Measurements from ENCODE around the gene CASP7.

CASP7 gene

GRCh38 chr10:113713640-113713982 lies 33.9 kb downstream of the CASP7 start:
- FAIRE-seq, result no peak

- no peak for FAIRE-seq
Observed at GRCh38 chr10:113716109-113716910, 36.6 kb downstream of the CASP7 start.

GRCh38 chr10:113718969-113719822 lies 39.5 kb downstream of the CASP7 start:
- FAIRE-seq, result no peak

DNA sequence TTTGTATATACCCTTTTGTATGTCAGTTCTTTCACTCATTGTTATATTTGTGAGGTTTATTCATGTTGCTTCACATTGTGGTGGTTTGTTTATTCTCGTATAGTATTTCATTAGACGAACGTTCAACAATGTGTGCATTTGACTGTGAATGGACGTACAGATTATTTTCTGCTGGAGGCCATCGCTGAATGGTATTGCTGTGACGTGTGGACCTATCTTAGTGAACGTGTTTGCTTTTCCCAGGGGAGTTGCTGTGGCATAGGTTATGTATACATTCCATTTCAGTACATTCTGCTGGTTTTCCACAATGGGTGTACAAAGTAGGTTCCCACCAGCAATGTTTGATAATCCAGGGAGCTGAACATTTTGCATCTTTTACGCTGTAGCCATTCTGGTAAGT lies 40.7 kb downstream of the CASP7 start:
- FAIRE-seq, result no peak

DNA sequence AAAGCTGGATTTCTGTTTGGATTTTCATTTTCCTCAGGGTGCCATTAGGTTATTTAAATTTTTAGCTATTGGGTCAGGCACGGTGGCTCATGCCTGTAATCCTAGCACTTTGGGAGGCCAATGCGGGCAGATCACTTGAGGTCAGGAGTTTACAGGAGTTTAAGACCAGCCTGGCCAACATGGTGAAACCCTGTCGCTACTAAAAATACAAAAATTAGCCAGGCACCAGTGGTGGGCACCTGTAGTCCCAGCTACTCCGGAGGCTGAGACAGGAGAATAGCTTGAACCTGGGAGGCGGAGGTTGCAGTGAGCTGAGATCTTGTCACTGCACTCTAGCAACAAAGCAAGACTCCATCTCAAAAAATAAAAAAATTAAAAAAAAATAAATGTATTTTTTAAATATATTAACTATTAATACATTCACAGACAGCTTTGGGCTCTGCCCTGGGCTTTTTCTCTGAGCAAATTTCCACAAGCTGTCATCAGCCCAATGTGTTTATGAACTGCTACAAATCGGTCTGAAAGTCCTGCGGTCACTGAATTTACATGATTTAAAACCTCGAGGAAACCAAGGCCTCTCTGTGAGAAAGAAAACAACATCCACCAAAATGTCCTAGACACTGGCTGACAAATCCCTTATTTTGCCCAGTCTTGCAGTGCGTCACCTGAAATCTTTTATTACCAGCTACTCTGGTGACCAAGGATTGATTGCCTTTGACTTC lies 52.6 kb downstream of the CASP7 start:
- no peak for FAIRE-seq

DNA sequence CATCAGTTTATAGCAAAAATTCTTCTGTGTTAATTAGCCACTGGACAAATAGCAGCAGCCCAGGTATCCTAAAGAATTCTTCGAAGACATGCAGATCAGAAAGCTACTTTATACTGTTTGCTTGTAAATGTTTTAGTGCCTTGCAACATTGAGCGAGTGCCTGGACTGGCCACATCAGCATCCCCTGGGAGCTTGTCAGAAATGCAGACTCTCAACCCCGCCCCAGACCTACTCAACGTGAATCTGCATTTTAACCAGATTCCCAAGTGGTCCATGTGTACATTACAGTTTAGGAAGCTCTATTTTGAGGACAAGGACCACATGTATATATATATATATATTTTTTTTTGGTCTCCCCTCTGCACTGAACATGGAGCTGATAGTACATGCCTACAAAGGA lies 53.3 kb downstream of the CASP7 start:
- no peak for FAIRE-seq

DNA sequence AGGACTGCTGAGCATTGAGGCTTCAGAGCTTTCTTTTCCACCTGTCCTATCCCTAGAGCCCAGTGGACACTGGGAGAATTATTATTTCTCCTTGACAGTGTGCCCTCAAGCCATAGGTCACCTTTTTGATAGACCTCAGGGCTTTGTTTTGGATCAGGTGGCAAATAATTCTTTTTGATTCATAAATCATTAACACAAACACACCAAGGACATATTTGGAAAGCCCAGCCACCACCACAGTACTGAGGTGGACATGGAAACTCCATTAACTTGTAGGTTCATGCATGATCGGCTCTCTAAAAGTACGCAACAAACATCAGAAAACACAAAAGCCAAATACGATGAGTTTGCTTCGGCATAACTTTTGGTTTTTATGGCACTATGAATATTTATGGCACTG lies 53.9 kb downstream of the CASP7 start:
- FAIRE-seq, result no peak

DNA sequence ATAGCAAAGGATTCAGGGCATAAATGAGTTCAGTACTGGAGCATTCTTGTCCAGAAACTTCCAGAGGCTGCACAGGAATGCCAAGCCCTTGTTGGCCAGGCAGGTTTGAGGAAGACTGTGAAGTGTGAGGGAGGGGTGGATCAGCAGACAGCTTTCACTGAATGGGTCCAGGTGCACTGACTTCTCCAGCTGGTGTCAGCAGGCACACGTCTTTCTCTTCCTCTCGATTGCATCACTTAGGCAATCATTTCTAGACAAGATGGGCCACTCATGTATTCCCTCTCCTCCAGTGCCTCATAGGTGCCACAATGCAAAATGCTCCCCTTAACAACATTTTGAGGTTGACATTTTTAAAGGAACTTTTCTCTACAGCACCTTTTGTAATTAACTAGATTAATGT lies 56.2 kb downstream of the CASP7 start:
- FAIRE-seq, result no peak

DNA sequence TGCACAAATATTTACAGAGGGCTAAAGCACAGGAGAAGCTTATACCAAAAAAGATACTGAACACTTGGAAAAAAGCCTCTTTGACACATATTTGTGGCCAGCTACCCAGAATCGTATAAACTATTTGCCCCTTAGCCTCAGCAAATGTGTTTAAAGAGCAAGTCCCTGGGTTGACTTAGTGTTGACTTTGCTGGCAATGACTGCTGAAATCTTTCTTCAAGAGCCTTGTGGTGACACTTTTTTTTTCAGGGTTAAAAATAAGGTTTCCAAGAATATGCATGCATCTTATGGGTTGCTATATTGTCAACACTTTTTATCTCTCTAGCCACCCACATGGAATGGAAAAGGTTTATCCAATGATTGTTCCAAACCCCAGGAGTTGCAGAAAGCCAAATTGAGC lies 56.9 kb downstream of the CASP7 start:
- FAIRE-seq, result no peak

GRCh38 chr10:113739031-113739430 lies 59.3 kb downstream of the CASP7 start:
- no peak for FAIRE-seq

GRCh38 chr10:113739577-113739976 lies 59.9 kb downstream of the CASP7 start:
- no peak for FAIRE-seq

DNA sequence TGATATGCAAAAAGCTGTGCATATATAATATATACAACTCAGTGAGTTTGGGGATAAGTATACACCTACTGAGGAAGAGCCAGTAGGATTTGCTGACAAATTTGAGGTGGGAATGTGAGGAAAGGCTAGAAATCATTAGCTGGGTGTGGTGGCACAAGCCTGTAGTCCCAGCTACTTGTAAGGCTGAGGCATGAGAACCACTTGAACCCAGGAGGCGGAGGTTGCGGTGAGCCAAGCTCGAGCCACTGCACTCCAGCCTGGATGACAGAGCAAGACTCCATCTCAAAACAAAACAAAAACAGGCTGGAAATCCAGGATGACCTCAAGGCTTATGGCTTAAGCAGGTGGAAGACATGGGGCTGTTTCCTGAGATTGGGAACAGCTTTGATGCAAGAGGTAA lies 61.1 kb downstream of the CASP7 start:
- FAIRE-seq, result no peak

- FAIRE-seq, result no peak
Observed at GRCh38 chr10:113742466-113742865, 62.8 kb downstream of the CASP7 start.

DNA sequence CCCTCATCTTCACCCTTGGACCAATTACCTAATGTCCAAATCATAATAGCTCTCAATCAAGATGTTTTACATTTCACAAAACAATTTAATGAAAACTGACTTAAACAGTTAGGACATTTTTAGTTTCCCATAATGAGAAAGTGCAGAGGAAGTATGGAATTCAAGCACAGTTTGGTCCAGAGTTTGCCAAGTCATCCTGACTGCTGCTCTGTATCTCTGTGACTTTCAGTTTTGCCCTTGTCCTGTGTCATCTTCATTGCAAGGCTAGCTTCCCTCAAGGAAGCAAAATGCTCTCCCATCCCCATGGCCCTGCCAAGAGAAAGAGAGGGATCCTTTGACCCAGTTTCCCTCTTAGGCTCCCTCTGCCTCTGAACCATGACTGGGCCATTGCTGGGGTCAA lies 63.9 kb downstream of the CASP7 start:
- FAIRE-seq, result no peak

DNA sequence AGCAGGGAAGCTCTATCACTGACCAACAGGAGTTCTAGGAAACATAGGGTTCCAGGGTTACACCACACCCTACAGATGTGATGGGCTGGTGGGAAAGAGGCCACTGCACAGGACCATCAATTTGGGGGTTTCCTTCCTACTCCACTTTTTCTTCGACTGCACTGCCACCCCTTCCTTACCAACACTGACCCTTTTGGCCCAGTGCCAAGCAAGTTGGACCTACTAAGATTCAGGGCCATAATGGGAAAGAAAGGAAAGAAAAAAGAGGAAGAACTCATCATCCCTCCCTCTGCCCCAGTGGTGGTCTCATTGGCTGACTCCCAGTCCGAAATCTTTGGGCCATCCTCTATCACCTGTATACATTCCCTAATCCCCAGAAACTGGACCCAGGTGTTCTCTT lies 65.7 kb downstream of the CASP7 start:
- no peak for FAIRE-seq

DNA sequence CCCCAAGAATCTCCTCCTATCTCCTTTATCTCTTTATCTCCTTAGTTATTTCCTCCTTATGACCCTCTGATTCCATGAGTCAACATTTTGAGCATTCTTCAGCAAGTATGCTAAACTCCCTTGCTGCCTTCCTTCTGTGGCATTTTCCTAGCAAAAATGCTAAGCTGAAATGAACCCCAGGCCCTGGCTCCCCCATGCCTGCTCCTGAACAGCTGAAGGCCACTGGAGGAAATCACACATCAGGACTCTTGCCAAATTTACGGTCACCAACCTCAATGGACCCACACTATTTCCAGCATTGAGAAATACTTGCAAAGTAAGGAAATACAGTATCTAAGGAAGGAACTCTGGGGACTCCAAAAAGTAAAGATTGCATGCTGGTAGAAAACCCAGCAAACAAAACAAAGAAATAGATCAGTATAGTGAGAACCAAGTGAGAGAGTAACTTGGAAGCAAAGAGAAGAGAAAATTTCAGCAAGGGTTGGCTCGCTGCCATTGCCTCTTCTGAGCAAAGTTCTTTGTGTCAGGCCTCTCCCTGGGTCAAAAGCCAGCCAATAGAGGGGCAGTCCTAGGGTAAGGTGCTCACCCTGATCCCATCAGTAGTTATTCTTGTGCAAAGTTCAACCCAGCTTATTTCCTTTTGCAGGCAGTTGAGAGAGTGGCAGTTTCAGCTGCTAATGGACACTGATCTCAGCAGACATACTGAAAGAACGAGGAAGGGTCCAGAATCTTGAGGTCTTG lies 66.7 kb downstream of the CASP7 start:
- no peak for FAIRE-seq

DNA sequence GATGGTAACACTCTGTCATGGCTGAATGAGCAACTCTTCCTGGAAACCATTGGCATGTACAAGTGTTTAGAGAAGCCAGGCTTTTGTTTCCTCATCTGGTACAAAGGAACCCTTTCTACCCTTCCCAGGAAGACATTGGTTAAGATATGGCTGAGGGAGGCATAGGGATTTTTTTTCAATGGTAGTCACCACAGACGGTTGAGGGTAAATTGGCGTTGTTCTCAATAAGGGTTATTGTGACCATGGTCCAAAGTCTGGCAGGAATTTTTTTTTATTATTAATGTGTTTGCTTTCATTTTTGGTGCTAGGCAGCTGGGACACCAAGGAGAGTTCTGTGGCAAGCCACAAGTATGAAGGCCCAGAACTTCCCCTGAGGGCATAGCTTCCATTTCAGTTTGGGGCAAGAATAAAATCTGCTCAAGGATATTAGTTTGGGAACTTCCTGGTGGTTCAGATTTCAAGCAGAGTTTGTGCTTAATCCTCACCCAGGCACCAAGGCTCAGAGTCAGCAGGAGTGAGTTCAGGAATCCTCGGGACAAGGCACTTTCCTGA lies 71.5 kb downstream of the CASP7 start, which contains the start of gene PLEKHS1:
Gene PLEKHS1, plus strand, starts transcription at position 502 of the 552 bp plus-strand sequence. CDS start 3,596 bp downstream, outside the sequence.
- no peak for FAIRE-seq

DNA sequence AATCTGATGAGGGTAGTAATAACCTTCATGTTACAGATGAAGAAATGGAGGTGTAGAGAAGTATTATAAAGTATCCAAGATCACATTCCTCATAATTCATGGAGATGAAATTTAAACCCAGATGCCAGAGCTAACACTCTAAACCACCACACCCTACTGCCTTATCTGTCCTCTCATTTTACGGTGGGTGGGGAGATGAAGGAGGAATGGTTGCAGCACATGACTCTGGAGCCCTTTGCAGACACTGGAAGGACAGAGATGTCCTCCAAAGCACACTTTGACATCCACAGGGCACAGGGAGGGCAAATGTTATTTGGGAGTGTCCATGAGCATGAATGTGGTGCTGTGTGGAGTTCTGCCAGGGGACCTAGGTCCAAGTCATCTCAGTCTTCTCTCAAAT lies 72.8 kb downstream of the CASP7 start:
- FAIRE-seq, result no peak

DNA sequence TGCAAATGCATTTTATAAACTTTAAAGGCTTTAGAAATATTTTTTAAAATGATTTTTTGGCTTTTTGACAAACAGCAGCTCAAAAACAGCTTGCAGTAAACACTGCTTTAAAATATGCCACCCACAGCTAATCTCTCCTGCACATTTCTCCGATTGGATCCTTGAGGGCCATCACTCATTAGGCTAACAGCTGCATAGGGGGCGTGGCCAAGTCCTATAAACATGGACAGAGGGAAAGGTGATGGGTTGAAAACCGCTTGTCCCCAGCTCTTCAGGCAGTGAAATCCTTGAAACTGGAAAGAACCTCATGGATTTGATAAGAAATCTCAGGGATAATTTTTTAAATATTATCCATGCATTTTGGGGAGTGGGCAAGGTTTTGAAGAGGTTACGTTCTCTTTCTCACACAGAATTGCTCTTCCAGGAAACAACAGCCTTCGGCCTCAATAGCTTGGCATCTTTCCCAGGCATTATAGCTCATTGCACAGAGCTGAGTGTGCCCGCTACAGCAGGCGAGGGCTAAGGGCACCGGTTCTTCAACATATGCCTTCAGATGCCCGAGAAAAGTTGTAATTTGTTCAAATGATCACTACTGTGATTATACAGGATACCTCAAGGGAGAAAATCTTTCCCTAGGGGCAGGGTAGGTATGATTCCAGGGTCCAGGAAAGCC lies 73.4 kb downstream of the CASP7 start:
- FAIRE-seq, result no peak

- FAIRE-seq, result no peak
Observed at GRCh38 chr10:113754125-113754524, 74.4 kb downstream of the CASP7 start.

DNA sequence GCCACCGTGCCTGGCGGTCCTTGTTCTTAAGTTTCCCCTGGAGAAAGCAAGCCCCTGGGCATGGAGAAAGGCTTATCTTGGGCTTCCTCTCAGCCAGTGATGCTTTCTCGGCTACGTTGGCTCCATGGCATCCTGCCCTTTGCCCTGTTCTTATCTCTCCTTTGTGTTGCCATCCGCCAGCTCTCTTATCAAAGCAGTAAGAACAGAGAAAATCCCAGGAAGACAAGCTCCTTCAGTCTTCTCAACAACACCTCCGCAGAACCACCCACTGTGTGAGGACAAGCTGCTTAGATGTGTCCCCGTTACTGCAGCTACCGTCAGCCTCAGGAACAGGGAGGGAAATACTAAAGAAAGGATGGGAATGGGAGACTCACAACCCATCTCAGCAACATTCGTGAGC lies 75.1 kb downstream of the CASP7 start:
- FAIRE-seq, result no peak
